Prostate gland (tissue), 2 donors: ENCODE data around the gene HESX1.

Experiments
- CTCF ChIP-seq, 4 experiments: fragments of 200-600 bp in 2 of 4; fragments of 450-650 bp in 2 of 4; sonication (generic) in 2 of 4; IDR thresholded peaks; 1 replicate in 3 of 4; 2 replicates in 1 of 4; pipeline ENCODE4 v1.5.1; 2016 to 2019; ENCODE audit warnings: antibody characterized with exemption in 4 of 4, mild to moderate bottlenecking in 2 of 4, moderate library complexity in 2 of 4
- POLR2A ChIP-seq: fragments of 450-650 bp; IDR thresholded peaks from one replicate; pipeline ENCODE4 v1.6.1; 2016; ENCODE audit warnings: antibody characterized with exemption, mild to moderate bottlenecking
- POLR2AphosphoS5 ChIP-seq: sonication (generic); formaldehyde crosslinking; IDR thresholded peaks from one replicate; pipeline ENCODE4 v1.6.1; 2017; ENCODE audit warnings: antibody characterized with exemption

- TF ChIP-seq CTCF (IDR thresholded peaks at IDR 0.05) (no peak), POLR2A (no peak), POLR2AphosphoS5 (no peak)
Measured at GRCh38 chr3:57155310-57155643, 44.5 kb downstream of the HESX1 start.
